Coronary artery (tissue), 2 donors: Measurements from ENCODE around the gene GAGE12J.

ENCODE experiments used
- DNase-seq: peaks from one replicate; pipeline ENCODE4 v3.0.0-alpha.2; 2017; ENCODE audit warnings: low spot score
- H3K27ac ChIP-seq, 2 donors: fragments of 200-600 bp; sonication (generic); one replicate each; pipeline ENCODE4 v1.5.1; 2016 to 2019
- H3K4me3 ChIP-seq: fragments of 200-600 bp; sonication (generic); 2 replicates; pipeline ENCODE4 v1.5.1; 2016; ENCODE audit warnings: mild to moderate bottlenecking, moderate library complexity
- TF ChIP-seq, protein P1 (sequence below): fragments of 200-600 bp; sonication (generic); IDR thresholded peaks from one replicate; pipeline ENCODE4 v1.5.1; 2019; ENCODE audit warnings: antibody characterized with exemption

The GAGE12J gene

DNA sequence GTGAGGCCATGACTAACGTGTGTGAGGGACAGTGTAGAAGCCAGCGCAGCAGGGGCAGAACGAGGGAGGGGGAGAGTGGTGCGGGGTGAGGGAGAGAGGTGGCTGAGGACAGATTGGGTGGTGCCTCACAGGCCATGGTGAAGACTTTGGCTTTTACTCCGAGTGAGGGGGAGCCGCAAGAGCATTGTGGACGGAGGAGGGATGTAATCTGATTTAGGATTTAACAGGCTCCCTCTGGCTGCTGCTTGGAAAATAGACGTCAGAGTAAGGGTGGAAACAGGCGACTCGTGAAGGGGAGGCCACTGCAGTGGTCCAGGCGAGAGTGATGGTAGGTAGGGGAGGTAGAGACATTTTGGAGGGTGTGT lies 39.2 kb upstream of the GAGE12J start:
- no peak for DNase-seq
- no peak overlapping the region for H3K4me3 ChIP-seq

DNA sequence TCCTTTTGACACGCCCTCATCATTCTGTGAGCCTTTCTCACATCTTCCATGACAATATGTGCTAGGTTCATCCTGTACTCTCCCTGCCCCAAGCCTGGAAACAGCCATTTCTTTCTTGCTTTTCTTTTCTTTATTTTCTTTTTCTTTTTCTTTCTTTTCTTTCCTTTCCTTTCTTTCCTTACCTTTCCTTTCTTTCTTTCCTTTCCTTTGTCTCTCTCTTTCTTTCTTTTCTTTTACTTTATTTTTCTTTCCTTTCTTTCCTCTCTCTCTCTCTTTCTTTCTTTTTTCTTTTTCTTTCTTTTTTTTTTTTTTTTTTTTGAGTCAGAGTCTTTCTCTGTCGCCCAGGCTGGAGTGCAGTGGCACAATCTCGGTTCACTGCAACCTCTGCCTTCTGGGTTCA lies 37.6 kb upstream of the GAGE12J start:
- H3K4me3 ChIP-seq = no peak overlapping the region
- no peak overlapping the region for H3K27ac ChIP-seq
- TF ChIP-seq, protein P1, sequence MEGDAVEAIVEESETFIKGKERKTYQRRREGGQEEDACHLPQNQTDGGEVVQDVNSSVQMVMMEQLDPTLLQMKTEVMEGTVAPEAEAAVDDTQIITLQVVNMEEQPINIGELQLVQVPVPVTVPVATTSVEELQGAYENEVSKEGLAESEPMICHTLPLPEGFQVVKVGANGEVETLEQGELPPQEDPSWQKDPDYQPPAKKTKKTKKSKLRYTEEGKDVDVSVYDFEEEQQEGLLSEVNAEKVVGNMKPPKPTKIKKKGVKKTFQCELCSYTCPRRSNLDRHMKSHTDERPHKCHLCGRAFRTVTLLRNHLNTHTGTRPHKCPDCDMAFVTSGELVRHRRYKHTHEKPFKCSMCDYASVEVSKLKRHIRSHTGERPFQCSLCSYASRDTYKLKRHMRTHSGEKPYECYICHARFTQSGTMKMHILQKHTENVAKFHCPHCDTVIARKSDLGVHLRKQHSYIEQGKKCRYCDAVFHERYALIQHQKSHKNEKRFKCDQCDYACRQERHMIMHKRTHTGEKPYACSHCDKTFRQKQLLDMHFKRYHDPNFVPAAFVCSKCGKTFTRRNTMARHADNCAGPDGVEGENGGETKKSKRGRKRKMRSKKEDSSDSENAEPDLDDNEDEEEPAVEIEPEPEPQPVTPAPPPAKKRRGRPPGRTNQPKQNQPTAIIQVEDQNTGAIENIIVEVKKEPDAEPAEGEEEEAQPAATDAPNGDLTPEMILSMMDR = no peak
- no peak for DNase-seq

More for the DNA sequence above, 39.2 kb upstream of the GAGE12J start:
- TF ChIP-seq, protein P1 = no peak
- no peak overlapping the region for H3K27ac ChIP-seq

DNA sequence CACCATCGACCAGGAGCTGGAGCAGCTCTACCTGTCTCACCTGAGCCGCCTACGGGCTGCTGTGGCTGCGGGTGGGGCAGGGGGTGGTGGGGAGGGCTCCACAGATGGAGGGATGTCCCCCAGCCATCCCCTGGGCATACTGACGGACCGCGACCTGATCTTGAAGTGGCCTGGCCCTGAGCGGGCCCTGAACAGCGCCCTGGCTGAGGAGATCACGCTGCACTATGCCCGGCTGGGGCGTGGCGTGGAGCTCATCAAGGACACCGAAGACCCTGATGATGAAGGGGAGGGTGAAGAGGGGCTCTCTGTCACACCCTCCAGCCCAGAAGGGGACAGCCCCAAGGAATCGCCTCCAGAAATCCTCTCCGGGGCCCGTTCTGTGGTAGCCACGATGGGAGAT lies 35.7 kb upstream of the GAGE12J start:
- H3K27ac ChIP-seq = no peak overlapping the region
- TF ChIP-seq, protein P1 = no peak
- no peak for DNase-seq
- no peak overlapping the region for H3K4me3 ChIP-seq

DNA sequence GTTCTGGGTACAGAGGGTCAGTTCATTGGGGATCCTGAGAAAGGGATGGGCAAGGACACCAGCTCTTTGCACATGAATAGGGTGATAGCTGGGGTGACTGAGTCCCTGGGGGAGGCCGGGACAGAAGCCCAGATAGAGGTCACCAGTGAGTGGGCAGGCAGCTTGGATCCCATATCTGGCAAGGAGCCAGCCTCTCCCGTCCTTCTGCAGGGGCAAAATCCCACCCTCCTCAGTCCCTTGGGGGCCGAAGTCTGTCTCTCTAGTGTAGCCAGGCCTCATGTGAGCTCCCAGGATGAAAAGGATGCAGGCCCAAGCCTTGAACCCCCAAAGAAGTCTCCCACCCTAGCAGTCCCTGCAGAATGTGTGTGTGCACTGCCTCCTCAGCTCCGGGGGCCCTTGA lies 35.3 kb upstream of the GAGE12J start:
- no peak for DNase-seq
- TF ChIP-seq, protein P1 = no peak
- Histone ChIP-seq H3K27ac (no peak overlapping the region), H3K4me3 (no peak overlapping the region)

DNA sequence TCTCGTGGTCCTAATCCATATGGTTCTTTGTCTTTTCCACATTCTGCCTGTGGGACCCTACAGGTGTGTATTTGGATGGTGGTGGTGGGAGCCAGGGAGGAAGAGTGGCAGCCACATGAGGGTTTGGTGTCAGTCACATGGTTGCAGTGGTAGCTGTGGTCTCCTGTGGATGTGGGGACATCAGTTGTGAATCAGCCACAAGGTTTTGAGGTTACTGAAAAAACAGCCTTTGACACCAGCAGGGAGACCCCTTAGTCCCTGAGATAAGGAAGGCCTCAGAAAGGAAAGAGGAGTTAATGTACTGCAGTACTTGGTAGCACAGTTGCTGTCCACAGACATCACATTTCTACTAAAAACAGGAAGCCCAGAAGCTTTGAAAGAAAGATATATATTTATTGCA lies 34.2 kb upstream of the GAGE12J start:
- no peak overlapping the region for H3K4me3 ChIP-seq
- DNase-seq = no peak
- no peak overlapping the region for H3K27ac ChIP-seq
- TF ChIP-seq, protein P1 = no peak

DNA sequence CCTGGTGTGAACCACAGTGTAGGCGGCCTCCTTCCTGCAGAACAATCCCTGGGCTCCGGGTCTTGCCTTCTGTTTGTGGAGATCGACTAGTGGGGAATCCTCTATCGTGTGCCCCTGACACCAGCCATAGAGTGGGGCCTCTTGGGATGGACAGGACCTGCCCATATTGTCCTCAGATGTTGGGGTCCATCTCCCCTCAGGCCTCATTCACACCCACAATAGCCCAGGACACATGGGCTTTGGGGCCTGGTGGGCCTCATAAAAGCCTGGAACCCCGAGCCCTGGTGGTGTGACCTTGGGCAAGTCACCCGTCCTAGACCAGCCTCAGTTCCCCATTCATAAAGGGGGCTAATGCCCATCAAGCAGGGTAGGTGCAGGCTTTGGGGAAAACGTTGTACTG lies 31.6 kb upstream of the GAGE12J start:
- TF ChIP-seq, protein P1 = no peak
- Histone ChIP-seq H3K4me3 (no peak overlapping the region), H3K27ac (no peak overlapping the region)
- DNase-seq = no peak

DNA sequence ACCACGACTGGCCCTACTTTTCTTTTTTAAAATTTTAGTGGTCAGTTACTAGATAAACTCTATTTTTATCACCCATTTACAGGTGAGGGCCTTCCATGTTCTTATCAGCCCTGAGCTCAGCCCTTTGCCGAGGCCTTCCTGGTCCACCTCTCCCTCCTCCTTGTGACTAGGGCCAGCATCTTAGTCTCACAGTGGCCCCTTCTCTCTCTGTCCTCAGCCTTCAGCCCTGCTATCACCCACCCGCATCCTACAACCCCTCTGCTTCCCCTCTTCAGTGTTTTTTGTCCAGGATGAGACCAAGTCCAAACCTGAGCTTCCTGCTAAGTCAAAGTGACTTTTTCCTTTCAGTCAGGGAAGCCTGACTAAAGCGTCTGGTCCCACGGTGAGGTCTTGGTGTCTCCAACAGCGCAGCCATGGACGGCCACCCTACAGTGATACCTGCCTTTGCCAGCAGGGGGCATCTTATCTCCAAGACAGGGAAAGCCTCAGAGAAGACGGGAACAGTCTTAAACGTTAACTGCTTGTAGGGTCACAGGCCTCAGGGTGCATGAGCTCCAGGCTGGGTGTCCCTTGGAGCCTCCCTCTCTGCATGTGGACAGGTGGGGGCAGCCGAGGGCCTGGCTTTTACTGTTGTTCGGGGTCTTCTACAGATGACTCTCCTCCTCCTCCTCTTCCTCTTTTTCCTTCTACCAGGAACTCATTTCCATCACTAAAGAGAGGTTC lies 30.1 kb upstream of the GAGE12J start:
- no peak for DNase-seq
- TF ChIP-seq, protein P1 = peak; percentile 33
- no peak overlapping the region for H3K27ac ChIP-seq
- no peak overlapping the region for H3K4me3 ChIP-seq
